GM19395 (cell line): ENCODE measurements around the gene PIGW.

Experiments used
- ATAC-seq: cut with Tn5 transposase; IDR thresholded peaks from one replicate; pipeline ENCODE4 v1.9.1; 2021; ENCODE audit warnings: mild to moderate bottlenecking, moderate library complexity; ENCODE audit not compliant: unreplicated experiment

The PIGW gene

DNA sequence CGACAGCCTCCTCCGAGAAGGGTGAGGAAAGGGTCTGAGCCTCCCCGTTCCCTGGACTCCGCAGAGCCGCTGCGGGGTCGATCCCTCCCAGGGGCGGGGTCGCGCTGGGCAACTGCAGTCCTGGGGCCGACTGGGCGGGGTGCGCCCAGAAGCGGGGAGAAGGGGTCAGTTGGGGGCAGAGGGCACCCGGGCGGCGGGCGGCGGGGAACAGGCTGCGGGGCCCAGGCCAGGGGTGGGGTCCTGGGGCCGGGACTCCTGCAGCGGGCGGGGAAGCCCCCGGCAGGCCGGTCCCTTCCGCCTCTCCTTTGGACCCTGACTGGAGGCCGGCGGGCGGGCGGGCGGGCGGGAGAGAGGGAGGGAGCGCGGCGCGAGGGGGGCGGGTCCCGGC lies 10.3 kb downstream of the PIGW start:
- ATAC-seq, result peak; percentile 31

- peak; percentile 72 for ATAC-seq
Measured at GRCh38 chr17:36545465-36546417, 11.0 kb downstream of the PIGW start.

DNA sequence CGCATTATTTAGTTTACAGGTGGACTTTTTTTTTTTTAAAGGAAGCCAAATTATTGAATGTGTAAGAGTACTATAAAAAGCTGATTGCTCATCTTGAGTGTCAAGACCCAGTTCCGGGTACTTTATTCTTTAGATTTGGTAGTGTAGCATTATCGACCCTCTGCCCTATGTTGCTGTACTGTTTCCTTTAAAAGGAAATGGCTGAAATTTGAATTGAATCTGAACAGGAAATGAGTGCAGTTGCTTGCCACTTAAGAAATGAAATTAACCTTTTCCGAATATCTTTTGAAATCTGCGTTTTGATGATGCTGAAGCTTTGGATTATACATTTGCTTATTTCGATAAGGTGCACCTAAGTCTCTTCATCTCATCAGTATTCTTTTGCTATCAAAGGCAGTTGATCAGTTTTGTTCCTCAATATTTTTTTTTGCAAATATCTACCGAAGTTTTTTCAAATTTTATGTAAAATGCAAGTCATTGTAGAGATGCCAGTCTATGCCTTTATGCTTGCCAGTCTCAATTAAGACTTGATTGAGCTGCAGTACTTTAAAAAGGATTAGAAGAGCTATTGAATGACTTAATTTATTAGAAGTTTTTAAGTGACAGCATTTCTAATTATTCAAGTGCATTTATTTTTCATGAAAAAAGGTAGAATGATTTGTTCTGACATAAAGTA lies 11.8 kb downstream of the PIGW start:
- ATAC-seq, result no peak

- no peak for ATAC-seq
Measured at GRCh38 chr17:36547776-36548175, 13.0 kb downstream of the PIGW start.

GRCh38 chr17:36550491-36551417 lies 16.0 kb downstream of the PIGW start:
- ATAC-seq, result no peak

- ATAC-seq, result no peak
Measured at GRCh38 chr17:36553459-36553858, 18.7 kb downstream of the PIGW start.

DNA sequence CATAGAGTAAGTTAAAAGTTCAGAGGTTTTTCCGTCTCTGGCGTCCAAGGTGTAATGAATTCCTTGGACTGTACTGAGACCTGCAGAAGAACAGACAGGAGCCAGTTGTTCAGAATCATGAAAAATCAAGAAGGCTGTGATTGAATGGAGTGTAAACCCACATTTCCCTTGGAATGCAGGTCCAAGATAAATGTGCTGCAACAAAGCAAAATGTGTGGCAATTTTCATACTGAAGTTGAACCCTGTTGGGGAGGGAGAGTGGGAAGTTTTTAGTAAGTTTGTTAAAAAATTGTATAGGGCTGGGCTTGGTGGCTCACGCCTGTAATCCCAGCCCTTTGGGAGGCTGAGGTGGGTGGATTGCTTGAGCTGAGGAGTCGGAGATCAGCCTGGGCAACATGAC lies 31.3 kb downstream of the PIGW start:
- ATAC-seq, result no peak

- no peak for ATAC-seq
Measured at GRCh38 chr17:36575028-36575427, 40.2 kb downstream of the PIGW start.

- ATAC-seq, result no peak
Measured at GRCh38 chr17:36576793-36577192, 42.0 kb downstream of the PIGW start.

DNA sequence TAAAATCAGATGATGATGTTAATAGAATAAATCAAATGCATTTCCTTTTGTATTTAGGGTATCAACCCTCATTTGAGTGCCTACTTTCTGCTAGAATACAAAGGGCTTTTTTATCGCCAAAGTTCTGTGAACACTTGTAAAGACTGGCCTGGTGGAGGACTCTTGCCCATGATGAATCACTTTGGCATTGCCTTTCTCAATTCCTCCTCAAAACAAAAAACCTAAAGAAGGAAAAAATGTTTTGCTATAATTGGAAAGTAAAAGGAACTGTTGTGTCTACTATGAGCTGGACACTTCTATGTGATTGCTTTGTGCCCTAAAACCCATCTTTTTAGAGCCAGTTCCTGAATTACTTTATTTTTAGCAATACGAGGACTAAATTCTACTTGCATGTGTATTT lies 43.9 kb downstream of the PIGW start:
- no peak for ATAC-seq

GRCh38 chr17:36583787-36584186 lies 49.0 kb downstream of the PIGW start:
- ATAC-seq, result no peak

DNA sequence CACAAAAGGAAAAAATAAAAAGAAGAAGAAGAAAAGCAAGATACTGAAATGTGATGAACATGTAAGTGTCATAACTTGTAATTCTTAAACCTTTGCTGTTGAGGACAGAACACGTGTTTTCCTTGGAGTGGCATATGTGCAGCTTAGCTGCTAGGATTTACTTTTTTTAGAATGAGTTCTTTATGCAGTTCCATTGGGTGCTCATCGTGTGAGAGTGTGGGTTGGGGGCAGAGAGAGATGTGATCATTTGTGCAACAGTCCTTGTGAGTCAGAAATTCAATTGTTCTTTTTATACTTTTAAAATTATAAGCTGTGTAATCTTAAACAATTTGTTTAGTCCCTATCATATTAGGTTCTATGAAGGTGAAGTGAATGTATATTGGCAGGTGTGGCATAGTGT lies 51.4 kb downstream of the PIGW start:
- no peak for ATAC-seq
